Measurements from ENCODE around the gene DMRTB1. TPM values are rescaled to one million over a fixed set of nuclear protein-coding genes. Genes with fewer than 3 reads are reported as not detected.

Gene DMRTB1
- polyA plus RNA-seq, 1 donor from 2014 or later = not detected

- no peaks in the 10 kb centered on the region for H3F3A ChIP-seq (ENCODE audit: insufficient read depth, low read length, poor library complexity, severe bottlenecking)
- no peaks in the 10 kb centered on the region for H4K20me1 ChIP-seq (ENCODE audit: insufficient read depth)
- no peak overlapping the region for H3K27ac ChIP-seq (ENCODE audit: low read length)
- no peaks in the 10 kb centered on the region for H3K36me3 ChIP-seq (ENCODE audit: insufficient read depth, low read length)
- TF ChIP-seq, protein P1, sequence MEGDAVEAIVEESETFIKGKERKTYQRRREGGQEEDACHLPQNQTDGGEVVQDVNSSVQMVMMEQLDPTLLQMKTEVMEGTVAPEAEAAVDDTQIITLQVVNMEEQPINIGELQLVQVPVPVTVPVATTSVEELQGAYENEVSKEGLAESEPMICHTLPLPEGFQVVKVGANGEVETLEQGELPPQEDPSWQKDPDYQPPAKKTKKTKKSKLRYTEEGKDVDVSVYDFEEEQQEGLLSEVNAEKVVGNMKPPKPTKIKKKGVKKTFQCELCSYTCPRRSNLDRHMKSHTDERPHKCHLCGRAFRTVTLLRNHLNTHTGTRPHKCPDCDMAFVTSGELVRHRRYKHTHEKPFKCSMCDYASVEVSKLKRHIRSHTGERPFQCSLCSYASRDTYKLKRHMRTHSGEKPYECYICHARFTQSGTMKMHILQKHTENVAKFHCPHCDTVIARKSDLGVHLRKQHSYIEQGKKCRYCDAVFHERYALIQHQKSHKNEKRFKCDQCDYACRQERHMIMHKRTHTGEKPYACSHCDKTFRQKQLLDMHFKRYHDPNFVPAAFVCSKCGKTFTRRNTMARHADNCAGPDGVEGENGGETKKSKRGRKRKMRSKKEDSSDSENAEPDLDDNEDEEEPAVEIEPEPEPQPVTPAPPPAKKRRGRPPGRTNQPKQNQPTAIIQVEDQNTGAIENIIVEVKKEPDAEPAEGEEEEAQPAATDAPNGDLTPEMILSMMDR (IDR thresholded peaks at IDR 0.05; ENCODE audit: poor library complexity, severe bottlenecking) = no peak
- no peak for TF ChIP-seq SMC3 (conservative IDR thresholded peaks at IDR 0.05; ENCODE audit: poor library complexity)
- TF ChIP-seq, protein P2, sequence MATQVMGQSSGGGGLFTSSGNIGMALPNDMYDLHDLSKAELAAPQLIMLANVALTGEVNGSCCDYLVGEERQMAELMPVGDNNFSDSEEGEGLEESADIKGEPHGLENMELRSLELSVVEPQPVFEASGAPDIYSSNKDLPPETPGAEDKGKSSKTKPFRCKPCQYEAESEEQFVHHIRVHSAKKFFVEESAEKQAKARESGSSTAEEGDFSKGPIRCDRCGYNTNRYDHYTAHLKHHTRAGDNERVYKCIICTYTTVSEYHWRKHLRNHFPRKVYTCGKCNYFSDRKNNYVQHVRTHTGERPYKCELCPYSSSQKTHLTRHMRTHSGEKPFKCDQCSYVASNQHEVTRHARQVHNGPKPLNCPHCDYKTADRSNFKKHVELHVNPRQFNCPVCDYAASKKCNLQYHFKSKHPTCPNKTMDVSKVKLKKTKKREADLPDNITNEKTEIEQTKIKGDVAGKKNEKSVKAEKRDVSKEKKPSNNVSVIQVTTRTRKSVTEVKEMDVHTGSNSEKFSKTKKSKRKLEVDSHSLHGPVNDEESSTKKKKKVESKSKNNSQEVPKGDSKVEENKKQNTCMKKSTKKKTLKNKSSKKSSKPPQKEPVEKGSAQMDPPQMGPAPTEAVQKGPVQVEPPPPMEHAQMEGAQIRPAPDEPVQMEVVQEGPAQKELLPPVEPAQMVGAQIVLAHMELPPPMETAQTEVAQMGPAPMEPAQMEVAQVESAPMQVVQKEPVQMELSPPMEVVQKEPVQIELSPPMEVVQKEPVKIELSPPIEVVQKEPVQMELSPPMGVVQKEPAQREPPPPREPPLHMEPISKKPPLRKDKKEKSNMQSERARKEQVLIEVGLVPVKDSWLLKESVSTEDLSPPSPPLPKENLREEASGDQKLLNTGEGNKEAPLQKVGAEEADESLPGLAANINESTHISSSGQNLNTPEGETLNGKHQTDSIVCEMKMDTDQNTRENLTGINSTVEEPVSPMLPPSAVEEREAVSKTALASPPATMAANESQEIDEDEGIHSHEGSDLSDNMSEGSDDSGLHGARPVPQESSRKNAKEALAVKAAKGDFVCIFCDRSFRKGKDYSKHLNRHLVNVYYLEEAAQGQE (IDR thresholded peaks at IDR 0.05; ENCODE audit: borderline replicate concordance) = no peak
- no peak for TF ChIP-seq POLR2AphosphoS5 (IDR thresholded peaks at IDR 0.05)
- no peak for TF ChIP-seq TAF1 (IDR thresholded peaks at IDR 0.05; ENCODE audit: low read depth)
- no peak for TF ChIP-seq MXI1 (conservative IDR thresholded peaks at IDR 0.05; ENCODE audit: poor library complexity, severe bottlenecking)
- TF ChIP-seq EZH2 (IDR thresholded peaks at IDR 0.05; ENCODE audit: borderline replicate concordance, insufficient read depth, low read length, poor library complexity, severe bottlenecking) = no peak
- TF ChIP-seq EP300 (conservative IDR thresholded peaks at IDR 0.05; ENCODE audit: poor library complexity, severe bottlenecking) = no peak
- no peak overlapping the region for H2AFZ ChIP-seq (ENCODE audit: low read depth, low read length)
- no peak overlapping the region for H3K4me3 ChIP-seq (ENCODE audit: low read length)
- H3K79me2 ChIP-seq (replicated peaks; ENCODE audit: insufficient read depth, low read length) = no peaks in the 10 kb centered on the region
- no peak overlapping the region for H3K4me2 ChIP-seq (ENCODE audit: low read length)
- no peak overlapping the region for H3K9ac ChIP-seq (ENCODE audit: low read length)
- no peaks in the 10 kb centered on the region for H3K9me2 ChIP-seq (ENCODE audit: insufficient read depth, low read length)
- H3K27me3 ChIP-seq (ENCODE audit: insufficient read depth, low read depth, low read length) = no peaks in the 10 kb centered on the region
- H3K9me3 ChIP-seq (ENCODE audit: low read length) = no peaks in the 10 kb centered on the region
These were observed 20.5 kb upstream of the DMRTB1 start for GRCh38 chr1:53438427-53439336.

- no peaks in the 10 kb centered on the region for H3K9me3 ChIP-seq (ENCODE audit: low read length)
- no peak overlapping the region for H3K4me3 ChIP-seq (ENCODE audit: low read length)
- H3F3A ChIP-seq (ENCODE audit: insufficient read depth, low read length, poor library complexity, severe bottlenecking) = no peaks in the 10 kb centered on the region
- no peak overlapping the region for H3K27ac ChIP-seq (ENCODE audit: low read length)
- H2AFZ ChIP-seq (ENCODE audit: low read depth, low read length) = no peak overlapping the region
- H3K4me2 ChIP-seq (ENCODE audit: low read length) = no peak overlapping the region
- TF ChIP-seq, protein P2 (IDR thresholded peaks at IDR 0.05; ENCODE audit: borderline replicate concordance) = no peak
- TF ChIP-seq EZH2 (IDR thresholded peaks at IDR 0.05; ENCODE audit: borderline replicate concordance, insufficient read depth, low read length, poor library complexity, severe bottlenecking) (no peak), EP300 (conservative IDR thresholded peaks at IDR 0.05; ENCODE audit: poor library complexity, severe bottlenecking) (no peak), SMC3 (conservative IDR thresholded peaks at IDR 0.05; ENCODE audit: poor library complexity) (no peak), MXI1 (conservative IDR thresholded peaks at IDR 0.05; ENCODE audit: poor library complexity, severe bottlenecking) (no peak), POLR2AphosphoS5 (IDR thresholded peaks at IDR 0.05) (no peak), TAF1 (IDR thresholded peaks at IDR 0.05; ENCODE audit: low read depth) (no peak)
- TF ChIP-seq, protein P1 (IDR thresholded peaks at IDR 0.05; ENCODE audit: poor library complexity, severe bottlenecking) = no peak
- no peaks in the 10 kb centered on the region for H3K9me2 ChIP-seq (ENCODE audit: insufficient read depth, low read length)
- H3K9ac ChIP-seq (ENCODE audit: low read length) = no peak overlapping the region
- no peaks in the 10 kb centered on the region for H3K27me3 ChIP-seq (ENCODE audit: insufficient read depth, low read depth, low read length)
- no peaks in the 10 kb centered on the region for H3K36me3 ChIP-seq (ENCODE audit: insufficient read depth, low read length)
- H4K20me1 ChIP-seq (ENCODE audit: insufficient read depth) = no peaks in the 10 kb centered on the region
- no peaks in the 10 kb centered on the region for H3K79me2 ChIP-seq (replicated peaks; ENCODE audit: insufficient read depth, low read length)
These were observed 19.6 kb upstream of the DMRTB1 start for GRCh38 chr1:53439337-53440207.
